Upper lobe of right lung (tissue), 1 donor: ENCODE data around the gene ATP8A1. TPM values are rescaled to one million over a fixed set of nuclear protein-coding genes. Genes with fewer than 3 reads are reported as not detected.
A peak's percentile ranks its signal among the peaks of the same experiment; 100 is the strongest.

Experiments used
- ATAC-seq: fragments of 200-7000 bp; cut with Tn5 transposase; one replicate; pipeline ENCODE4 v1.9.1; 2020; ENCODE audit warnings: mild to moderate bottlenecking, moderate library complexity
- DNase-seq: peaks from one replicate; pipeline ENCODE4 v3.0.0-alpha.2; 2020
- H3K27ac ChIP-seq: fragments of 200-600 bp; one replicate; pipeline ENCODE4 v1.8.0; 2022
- H3K27me3 ChIP-seq: fragments of 200-600 bp; one replicate; pipeline ENCODE4 v1.8.0; 2022; ENCODE audit warnings: mild to moderate bottlenecking
- H3K36me3 ChIP-seq: fragments of 200-600 bp; one replicate; pipeline ENCODE4 v1.8.0; 2022
- H3K4me1 ChIP-seq: fragments of 200-600 bp; one replicate; pipeline ENCODE4 v1.8.0; 2022
- H3K4me3 ChIP-seq: fragments of 200-600 bp; one replicate; pipeline ENCODE4 v1.8.0; 2022; ENCODE audit warnings: mild to moderate bottlenecking
- H3K9me3 ChIP-seq: fragments of 200-600 bp; one replicate; pipeline ENCODE4 v1.8.0; 2022
- intact Hi-C: fragments of 100-400 bp; cut with DNase I; formaldehyde crosslinking; loops from one replicate; pipeline ENCODE4 v1.11.0; 2022
- total RNA-seq: library from RNA; stranded (reverse); fragmentation: NEBNext Ultra II Directional; extraction: Animal tissue kit (Norgen Biotek cat#: 25700); gene quantifications from one replicate; pipeline ENCODE4 v1.2.1, GENCODE V29; 2021
- TF ChIP-seq, protein P1 (sequence below): fragments of 200-600 bp; IDR thresholded peaks from one replicate; pipeline ENCODE4 v1.8.0; 2022; ENCODE audit warnings: antibody characterized with exemption
- donor health status: DM: no; HTN: yes; CAD: no; lungs with severe emphysema.

ATP8A1 gene
- total RNA-seq, 1 donor from 2014 or later = 79.3 TPM

DNA sequence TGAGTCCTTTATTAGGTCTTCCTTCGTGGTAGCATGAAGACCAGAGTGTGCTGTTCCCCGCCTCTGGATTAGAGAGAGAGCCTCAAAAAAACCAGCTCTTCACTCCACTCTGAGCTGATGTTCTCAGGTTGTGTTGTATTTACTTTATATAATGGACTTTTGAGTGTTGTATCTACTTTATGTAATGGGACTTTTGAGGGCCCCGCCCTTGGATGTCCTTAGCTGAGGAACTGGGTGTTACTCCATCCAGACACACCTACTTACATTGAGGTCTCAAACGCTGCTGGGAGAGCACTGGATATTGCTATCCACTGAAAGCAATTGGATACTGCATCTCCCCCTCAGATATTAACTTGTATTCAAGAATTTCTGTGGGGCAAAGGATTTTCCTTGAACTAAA, 28.2 kb downstream of the ATP8A1 start:
- H3K27ac ChIP-seq = no peak overlapping the region
- intact Hi-C loops = no loop called here
- peaks cover 17% of the 10 kb centered on the region for H3K4me1 ChIP-seq

GRCh38 chr4:42627885-42628646, 28.8 kb downstream of the ATP8A1 start:
- Histone ChIP-seq H3K9me3 (no peaks in the 10 kb centered on the region), H3K27me3 (no peaks in the 10 kb centered on the region), H3K4me3 (no peak overlapping the region), H3K4me1 (peaks cover 17% of the 10 kb centered on the region), H3K27ac (no peak overlapping the region), H3K36me3 (peaks cover 5% of the 10 kb centered on the region)
- ATAC-seq (peak; percentile 67), DNase-seq (no peak)
- TF ChIP-seq, protein P1, sequence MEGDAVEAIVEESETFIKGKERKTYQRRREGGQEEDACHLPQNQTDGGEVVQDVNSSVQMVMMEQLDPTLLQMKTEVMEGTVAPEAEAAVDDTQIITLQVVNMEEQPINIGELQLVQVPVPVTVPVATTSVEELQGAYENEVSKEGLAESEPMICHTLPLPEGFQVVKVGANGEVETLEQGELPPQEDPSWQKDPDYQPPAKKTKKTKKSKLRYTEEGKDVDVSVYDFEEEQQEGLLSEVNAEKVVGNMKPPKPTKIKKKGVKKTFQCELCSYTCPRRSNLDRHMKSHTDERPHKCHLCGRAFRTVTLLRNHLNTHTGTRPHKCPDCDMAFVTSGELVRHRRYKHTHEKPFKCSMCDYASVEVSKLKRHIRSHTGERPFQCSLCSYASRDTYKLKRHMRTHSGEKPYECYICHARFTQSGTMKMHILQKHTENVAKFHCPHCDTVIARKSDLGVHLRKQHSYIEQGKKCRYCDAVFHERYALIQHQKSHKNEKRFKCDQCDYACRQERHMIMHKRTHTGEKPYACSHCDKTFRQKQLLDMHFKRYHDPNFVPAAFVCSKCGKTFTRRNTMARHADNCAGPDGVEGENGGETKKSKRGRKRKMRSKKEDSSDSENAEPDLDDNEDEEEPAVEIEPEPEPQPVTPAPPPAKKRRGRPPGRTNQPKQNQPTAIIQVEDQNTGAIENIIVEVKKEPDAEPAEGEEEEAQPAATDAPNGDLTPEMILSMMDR = no peak
- intact Hi-C loops = no loop called here

More for the DNA sequence above, 28.2 kb downstream of the ATP8A1 start:
- Histone ChIP-seq H3K36me3 (no peaks in the 10 kb centered on the region), H3K9me3 (no peaks in the 10 kb centered on the region), H3K4me3 (no peak overlapping the region), H3K27me3 (no peaks in the 10 kb centered on the region)
- TF ChIP-seq, protein P1 = no peak
- DNase-seq (no peak), ATAC-seq (peak; percentile 73)

DNA sequence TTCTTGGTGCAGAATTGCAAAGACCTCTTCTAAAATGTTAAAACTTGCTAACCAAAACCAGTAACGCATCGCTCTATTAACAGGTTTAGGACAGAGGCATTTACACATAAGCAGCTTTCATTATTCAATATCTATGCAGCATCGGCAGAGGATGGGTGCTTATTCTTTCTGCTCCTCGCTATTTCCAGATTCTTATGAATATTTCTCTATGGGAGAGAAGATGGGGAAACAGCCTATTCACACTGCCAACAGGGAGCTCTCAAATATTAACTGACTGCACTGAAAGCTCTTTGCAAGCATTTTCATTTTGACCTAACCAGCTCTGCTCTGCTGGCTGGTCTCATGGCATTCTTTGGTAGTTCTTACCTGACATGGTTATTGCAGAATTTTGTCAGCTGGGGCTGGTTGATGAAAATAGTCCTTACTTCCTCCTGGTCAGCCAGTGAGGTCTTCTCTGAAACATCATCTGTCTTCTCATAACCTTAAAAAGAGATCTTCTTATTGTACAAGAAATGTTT, 30.2 kb downstream of the ATP8A1 start:
- DNase-seq (no peak), ATAC-seq (no peak)
- H3K27me3 ChIP-seq = no peaks in the 10 kb centered on the region
- H3K4me1 ChIP-seq = peaks cover 17% of the 10 kb centered on the region
- intact Hi-C loops = no loop called here
- H3K4me3 ChIP-seq = no peak overlapping the region
- TF ChIP-seq, protein P1 = no peak
- H3K27ac ChIP-seq = no peak overlapping the region
- H3K36me3 ChIP-seq = peaks cover 5% of the 10 kb centered on the region
- no peaks in the 10 kb centered on the region for H3K9me3 ChIP-seq

GRCh38 chr4:42625329-42625728, 31.6 kb downstream of the ATP8A1 start:
- TF ChIP-seq, protein P1 = no peak
- Histone ChIP-seq H3K4me1 (peaks cover 17% of the 10 kb centered on the region), H3K27me3 (no peaks in the 10 kb centered on the region), H3K9me3 (no peaks in the 10 kb centered on the region), H3K4me3 (no peak overlapping the region), H3K27ac (no peak overlapping the region), H3K36me3 (peaks cover 9% of the 10 kb centered on the region)
- intact Hi-C loops = no loop called here
- ATAC-seq = no peak
- DNase-seq = no peak

DNA sequence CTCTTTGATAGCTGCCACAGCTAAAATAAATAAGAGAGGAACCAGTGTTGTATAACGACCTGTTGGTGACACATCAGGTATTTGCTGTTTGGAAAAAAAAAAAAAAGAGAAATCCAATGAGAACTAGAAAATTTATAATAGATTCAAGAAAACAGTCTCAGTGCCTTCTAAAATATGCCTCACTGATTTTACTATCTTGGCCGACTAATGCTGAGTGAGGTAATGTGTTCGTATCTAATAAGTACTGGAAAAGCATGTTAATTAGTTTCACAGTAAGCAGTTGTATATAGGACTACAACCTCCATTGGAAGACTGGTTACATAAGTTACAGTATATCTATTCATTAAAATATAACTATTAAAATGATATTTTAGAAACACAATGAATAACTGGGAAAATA, 32.4 kb downstream of the ATP8A1 start:
- H3K27ac ChIP-seq = no peak overlapping the region
- intact Hi-C loops = no loop called here

More for the DNA sequence above, 32.4 kb downstream of the ATP8A1 start:
- Histone ChIP-seq H3K9me3 (no peaks in the 10 kb centered on the region), H3K4me1 (peaks cover 17% of the 10 kb centered on the region), H3K4me3 (no peak overlapping the region), H3K36me3 (peaks cover 13% of the 10 kb centered on the region), H3K27me3 (no peaks in the 10 kb centered on the region)
- DNase-seq = no peak
- no peak for ATAC-seq
- TF ChIP-seq, protein P1 = no peak
